NCI-H187 treated with DMSO at 0.1 percent for 48 hours (cell line): ENCODE measurements around the gene RASIP1.

ENCODE experiments used
- DNase-seq: peaks from one replicate; lab custom pipeline; 2025; lab: John Stamatoyannopoulos, UW

RASIP1 gene

DNA sequence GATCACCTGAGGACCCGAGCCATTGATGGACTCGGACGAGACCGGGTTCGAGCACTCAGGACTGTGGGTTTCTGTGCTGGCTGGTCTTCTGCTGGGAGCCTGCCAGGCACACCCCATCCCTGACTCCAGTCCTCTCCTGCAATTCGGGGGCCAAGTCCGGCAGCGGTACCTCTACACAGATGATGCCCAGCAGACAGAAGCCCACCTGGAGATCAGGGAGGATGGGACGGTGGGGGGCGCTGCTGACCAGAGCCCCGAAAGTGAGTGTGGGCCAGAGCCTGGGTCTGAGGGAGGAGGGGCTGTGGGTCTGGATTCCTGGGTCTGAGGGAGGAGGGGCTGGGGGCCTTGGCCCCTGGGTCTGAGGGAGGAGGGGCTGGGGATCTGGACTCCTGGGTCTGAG lies 15.8 kb upstream of the RASIP1 start:
- DNase-seq, result no peak

- no peak for DNase-seq
These were observed 15.4 kb upstream of the RASIP1 start for GRCh38 chr19:48755787-48756186.

- DNase-seq, result no peak
These were observed 14.8 kb upstream of the RASIP1 start, which contains the start of gene FGF21 for GRCh38 chr19:48755084-48755641. Gene FGF21, plus strand, starts transcription at chr19:48755524. Its CDS starts 713 bp downstream, at chr19:48756237.

DNA sequence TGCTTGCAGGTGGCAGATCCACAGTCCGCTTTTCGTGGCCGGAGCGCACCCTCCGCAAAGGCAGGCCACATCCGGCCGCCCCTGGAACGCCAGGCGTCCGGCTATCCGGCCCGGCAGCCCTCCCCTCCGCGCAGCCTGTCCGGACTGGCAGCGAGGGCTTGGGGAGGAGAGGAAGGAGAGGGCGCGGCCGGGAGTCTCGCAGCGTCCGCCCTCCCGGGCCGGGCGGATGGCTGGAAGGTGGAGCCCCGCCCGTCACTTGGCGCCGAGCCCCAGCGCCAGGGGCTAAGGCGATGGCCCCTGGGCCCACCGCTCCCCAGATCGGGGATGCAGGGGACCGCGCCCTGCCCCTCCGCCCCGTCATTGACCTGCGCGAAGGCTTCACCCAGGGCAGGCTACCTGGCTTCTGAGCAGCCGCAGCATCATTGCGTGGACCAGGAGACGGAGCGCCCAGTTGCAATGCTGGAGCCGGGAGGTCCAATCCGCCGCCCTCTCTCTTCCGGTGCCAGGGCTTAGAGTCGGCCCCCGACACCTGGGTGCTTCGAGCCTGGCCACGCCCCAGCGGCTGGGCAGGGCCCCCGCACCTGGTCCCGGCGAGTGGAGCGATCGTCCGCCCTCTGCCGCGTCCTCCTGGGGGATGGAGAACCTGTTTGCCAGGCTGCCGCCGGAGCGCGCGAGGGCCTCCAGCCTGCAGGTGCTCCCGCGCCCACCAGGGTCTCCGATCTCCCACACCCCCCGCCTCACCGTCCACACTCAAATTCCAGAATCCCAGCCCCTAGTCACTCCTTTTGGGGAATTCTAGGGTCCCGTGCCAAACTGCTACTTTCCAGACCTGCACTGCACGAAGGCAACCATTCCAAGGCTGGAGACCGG lies 12.3 kb upstream of the RASIP1 start, which contains the start of gene FUT1:
Gene FUT1 (minus strand): TSS at position 146 of the 870 bp plus-strand sequence. CDS start 1,360 bp downstream, outside the sequence.
- peak; percentile 92 for DNase-seq

DNA sequence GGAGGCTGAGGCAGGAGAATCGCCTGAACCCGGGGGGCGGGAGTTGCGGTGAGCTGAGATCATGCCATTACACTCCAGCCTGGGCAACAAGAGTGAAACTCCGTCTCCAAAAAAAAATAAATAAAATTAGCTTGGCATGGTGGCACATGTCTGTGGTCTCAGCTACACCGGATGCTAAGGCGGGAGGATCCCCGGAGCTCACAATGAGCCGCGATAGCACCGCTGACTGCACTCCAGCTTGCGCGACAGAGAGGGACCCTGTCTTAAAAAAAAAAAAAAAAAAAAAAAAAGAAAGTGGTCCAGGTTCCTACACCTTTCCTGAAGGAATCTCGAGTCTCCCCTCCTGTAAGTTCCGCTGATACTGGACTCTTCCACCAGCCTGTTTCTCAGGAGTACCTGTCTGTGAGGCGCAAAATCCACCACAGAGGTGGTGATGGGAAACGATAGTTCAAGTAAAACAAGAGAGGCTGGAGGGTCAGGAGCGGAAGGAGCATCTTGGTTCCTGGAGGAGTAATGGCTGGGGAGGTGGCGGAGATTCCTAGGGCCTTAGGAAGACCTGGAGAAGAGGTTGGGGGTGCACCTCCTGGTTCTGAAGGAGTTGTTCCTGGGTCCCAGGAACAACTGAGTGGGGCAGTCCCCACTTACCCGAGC lies 11.6 kb upstream of the RASIP1 start:
- no peak for DNase-seq

GRCh38 chr19:48750771-48751504 lies 10.5 kb upstream of the RASIP1 start:
- DNase-seq, result no peak

GRCh38 chr19:48750351-48750750 lies 9.9 kb upstream of the RASIP1 start:
- no peak for DNase-seq

DNA sequence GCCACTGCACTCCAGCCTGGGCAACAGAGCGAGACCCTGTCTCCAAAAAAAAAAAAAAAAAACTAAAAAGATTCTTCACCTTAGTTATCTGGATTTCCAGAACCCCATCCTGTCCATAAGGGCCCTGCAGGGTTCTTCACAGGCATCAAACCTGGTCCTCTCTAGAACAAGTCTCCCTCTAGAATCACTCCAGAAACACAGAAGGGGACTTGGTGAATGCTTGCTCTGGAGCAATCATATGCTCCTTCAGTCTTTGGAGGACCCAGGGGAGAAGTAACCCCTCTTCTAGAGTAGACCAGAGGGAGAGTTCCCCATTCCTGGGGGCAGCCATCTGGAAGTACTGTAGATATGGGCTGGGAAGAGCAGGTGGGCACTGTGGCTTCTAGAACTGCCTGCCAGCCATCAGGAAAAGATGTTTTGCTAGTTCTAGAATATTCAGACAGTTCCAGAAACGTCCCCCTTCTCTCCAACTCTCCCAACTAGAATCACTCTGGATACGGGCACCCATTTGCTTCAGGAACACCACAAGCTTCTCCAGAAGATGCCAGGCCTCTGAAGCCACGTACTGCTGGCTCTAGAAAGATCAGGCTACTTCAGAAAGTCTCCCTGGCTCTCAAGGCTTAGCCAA lies 9.3 kb upstream of the RASIP1 start:
- no peak for DNase-seq

DNA sequence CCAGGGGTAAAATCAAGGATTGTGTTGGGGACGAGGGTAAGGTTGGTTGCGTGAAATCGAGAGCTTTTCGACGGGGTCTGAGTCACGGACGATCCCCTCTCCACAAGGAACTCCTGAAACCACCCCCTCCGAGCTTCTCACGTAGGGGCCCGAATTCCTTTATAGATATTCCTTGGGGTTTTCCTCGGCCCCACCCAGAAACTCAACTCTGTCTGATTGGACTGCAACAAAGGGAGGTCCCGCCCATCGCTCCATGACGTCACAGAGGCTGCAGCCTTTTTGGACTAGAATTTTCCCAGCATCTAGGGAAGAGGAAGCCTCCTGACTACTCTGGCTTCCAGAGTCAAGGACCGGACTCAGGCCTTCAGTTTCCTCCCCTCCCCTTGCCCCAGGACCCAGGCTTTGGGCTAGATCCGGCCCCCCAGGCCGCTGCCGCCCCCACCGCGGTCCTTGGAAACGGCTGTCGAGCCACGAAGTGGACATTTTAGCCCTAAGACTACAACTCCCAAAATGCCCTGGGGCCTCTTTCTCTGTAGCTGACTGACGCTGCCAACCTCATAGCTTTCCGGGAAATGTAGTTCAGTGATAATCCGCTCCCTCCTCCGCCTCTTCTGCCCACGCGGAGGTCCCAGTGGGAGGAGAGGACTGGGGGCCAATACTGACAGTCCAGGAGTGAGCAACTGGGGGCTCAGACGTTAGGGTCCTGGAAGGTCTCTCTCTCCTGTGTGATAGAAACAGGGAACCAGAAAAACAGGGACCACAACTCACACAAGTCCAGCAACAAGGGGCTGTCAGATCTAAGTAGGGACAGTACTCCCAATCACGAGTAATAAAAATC lies 6.5 kb upstream of the RASIP1 start, which contains the start of gene IZUMO1:
Gene IZUMO1 (minus strand): TSS at position 172 of the 838 bp plus-strand sequence. CDS start 1,050 bp downstream, outside the sequence.
- no peak for DNase-seq

GRCh38 chr19:48746110-48746509 lies 5.7 kb upstream of the RASIP1 start:
- DNase-seq, result no peak

GRCh38 chr19:48745208-48745995 lies 5.0 kb upstream of the RASIP1 start:
- DNase-seq, result no peak

DNA sequence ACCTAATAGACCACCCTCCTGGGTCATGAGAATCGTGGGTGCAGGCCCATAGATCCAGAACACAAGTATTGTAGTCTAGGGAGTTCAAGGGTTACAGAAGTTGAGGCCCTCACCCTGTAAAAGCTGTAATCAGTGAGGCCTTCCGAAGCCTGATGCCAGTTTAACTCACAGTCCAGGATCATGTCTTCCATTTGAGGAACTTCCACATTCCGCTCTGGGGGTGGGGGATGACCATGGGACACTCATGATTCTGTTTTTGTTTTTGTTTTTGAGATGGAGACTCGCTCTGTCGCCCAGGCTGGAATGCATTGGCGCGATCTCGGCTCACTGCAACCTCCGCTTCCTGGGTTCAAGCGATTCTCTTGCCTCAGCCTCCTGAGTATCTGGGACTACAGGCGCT lies 1.7 kb upstream of the RASIP1 start:
- no peak for DNase-seq

- DNase-seq, result no peak
These were observed 954 bp upstream of the RASIP1 start for GRCh38 chr19:48741129-48741999.

- DNase-seq, result no peak
These were observed 826 bp downstream of the RASIP1 start for GRCh38 chr19:48739404-48740163.

GRCh38 chr19:48738557-48739403 lies 1.6 kb downstream of the RASIP1 start:
- DNase-seq, result peak; percentile 86

GRCh38 chr19:48737360-48737998 lies 2.9 kb downstream of the RASIP1 start:
- DNase-seq, result no peak
